GM12878 (cell line): ENCODE measurements around the gene FALEC. TPM values are rescaled to one million over a fixed set of nuclear protein-coding genes. Genes with fewer than 3 reads are reported as not detected.

Source experiments
- ATAC-seq: fragments of 200-7000 bp; cut with Tn5 transposase; 3 replicates; pipeline ENCODE4 v1.9.1; 2020; ENCODE audit warnings: mild to moderate bottlenecking, moderate library complexity
- BruUV-seq: library from RNA; stranded (reverse); fragments of 400-500 nt; replicated peaks from 2 replicates; lab custom pipeline; 2021; lab: Mats Ljungman, UMichigan
- CTCF ChIA-PET: fragments of 300-600 bp; sonication (Branson Sonifier 250); formaldehyde crosslinking; extraction: SDS; loops from one replicate; lab custom pipeline; 2021; ENCODE audit warnings: inconsistent platforms; lab: Yijun Ruan, JAX
- POLR2A ChIA-PET: fragments of 350-600 bp; formaldehyde crosslinking; extraction: SDS; loops from one replicate; lab custom pipeline; 2021; ENCODE audit warnings: inconsistent platforms; lab: Charles Lee
- RAD21 ChIA-PET: fragments of 300-600 bp; sonication (Branson Sonifier 250); formaldehyde crosslinking; loops from one replicate; lab custom pipeline; 2023; ENCODE audit warnings: antibody characterized with exemption; ENCODE audit not compliant: unreplicated experiment; lab: Charles Lee
- SMC1A ChIA-PET: fragments of 300-600 bp; sonication (Branson Sonifier 250); formaldehyde crosslinking; loops from one replicate; lab custom pipeline; 2023; ENCODE audit not compliant: unreplicated experiment, uncharacterized antibody; lab: Charles Lee
- DNase-seq: peaks from one replicate; pipeline ENCODE4 v3.0.0-alpha.2; 2011; ENCODE audit warnings: low read depth, low spot score
- FAIRE-seq: peaks from 3 replicates; lab custom pipeline; 2011; peaks lifted over from hg19 to GRCh38; lab: Jason Lieb, UNC
- H2AFZ ChIP-seq: 2 replicates; pipeline ENCODE4 v1.6.0; 2011; ENCODE audit warnings: low read depth, low read length, control low read depth; ENCODE audit not compliant: control insufficient read depth
- H3K27ac ChIP-seq: 2 replicates; pipeline ENCODE4 v1.5.1; 2011; ENCODE audit warnings: control low read depth; ENCODE audit not compliant: control insufficient read depth, insufficient read depth
- H3K27me3 ChIP-seq, 2 experiments: replicated peaks in 1 of 2; 2 replicates each; pipeline versions ENCODE4 v1.6.0 to v1.6.1; 2011; ENCODE audit warnings: low read length in 1 of 2; ENCODE audit not compliant: control insufficient read depth in 2 of 2, insufficient read depth in 2 of 2
- H3K36me3 ChIP-seq, 2 experiments: 2 replicates each; pipeline ENCODE4 v1.5.1; 2011; ENCODE audit warnings: low read length in 1 of 2; ENCODE audit not compliant: control insufficient read depth in 2 of 2, insufficient read depth in 2 of 2
- H3K4me1 ChIP-seq: 2 replicates; pipeline ENCODE4 v1.6.1; 2011; ENCODE audit warnings: mild to moderate bottlenecking, low read length, moderate library complexity, mixed read lengths; ENCODE audit not compliant: control insufficient read depth, insufficient read depth
- H3K4me2 ChIP-seq: 2 replicates; pipeline ENCODE4 v1.6.0; 2011; ENCODE audit warnings: control low read depth; ENCODE audit not compliant: control insufficient read depth, insufficient read depth
- H3K4me3 ChIP-seq: fragments of 200-600 bp; sonication (generic); 2 replicates; pipeline ENCODE4 v1.5.1; 2016
- H3K79me2 ChIP-seq: 2 replicates; pipeline ENCODE4 v1.6.0; 2011; ENCODE audit warnings: low read length; ENCODE audit not compliant: control insufficient read depth, insufficient read depth
- H3K9ac ChIP-seq: 2 replicates; pipeline ENCODE4 v1.8.0; 2011; ENCODE audit warnings: low read length, control low read depth, mixed read lengths; ENCODE audit not compliant: control insufficient read depth, insufficient read depth
- H3K9me3 ChIP-seq: replicated peaks from 3 replicates; pipeline ENCODE4 v1.5.1; 2011; ENCODE audit warnings: mild to moderate bottlenecking, low read length; ENCODE audit not compliant: control insufficient read depth, insufficient read depth
- H4K20me1 ChIP-seq: 2 replicates; pipeline ENCODE4 v1.6.0; 2011; ENCODE audit not compliant: control insufficient read depth, insufficient read depth
- ASH2L ChIP-seq: fragments of 300-600, 200-600 bp; sonication (generic); IDR thresholded peaks from 2 replicates; pipeline ENCODE4 v1.6.1; 2017; ENCODE audit warnings: low read depth, mild to moderate bottlenecking, borderline replicate concordance
- CEBPB ChIP-seq, 2 experiments: fragments of 150-350 bp in 1 of 2; IDR thresholded peaks; 2 replicates each; pipeline ENCODE4 v1.6.1; 2012 to 2014; ENCODE audit warnings: low read depth in 2 of 2, low read length in 2 of 2, borderline replicate concordance in 1 of 2, inconsistent platforms in 1 of 2
- FOXM1 ChIP-seq: IDR thresholded peaks from 2 replicates; pipeline ENCODE4 v1.6.1; 2012; ENCODE audit warnings: low read depth, mild to moderate bottlenecking, inconsistent platforms, low read length, moderate library complexity
- HDGF ChIP-seq: fragments of 450-650 bp; IDR thresholded peaks from 2 replicates; pipeline ENCODE4 v1.6.1; 2016; ENCODE audit warnings: antibody characterized with exemption
- MLLT1 ChIP-seq: fragments of 450-650 bp; IDR thresholded peaks from 2 replicates; pipeline ENCODE4 v1.6.1; 2016; ENCODE audit warnings: mild to moderate bottlenecking
- MXI1 ChIP-seq: fragments of 150-350 bp; IDR thresholded peaks from 2 replicates; pipeline ENCODE4 v1.6.1; 2011; ENCODE audit warnings: low read depth, mild to moderate bottlenecking, inconsistent platforms, low read length, improper control_type of control experiment
- MYB ChIP-seq: fragments of 150-350 bp; IDR thresholded peaks from 2 replicates; pipeline ENCODE4 v1.6.1; 2014; ENCODE audit warnings: mild to moderate bottlenecking, low read depth, low read length, borderline replicate concordance
- MYC ChIP-seq: IDR thresholded peaks from 2 replicates; pipeline ENCODE4 v1.6.1; 2011; ENCODE audit warnings: mild to moderate bottlenecking, low read length, moderate library complexity, inconsistent platforms; ENCODE audit not compliant: insufficient read depth, insufficient replicate concordance, insufficient read length, severe bottlenecking
- NFXL1 ChIP-seq: fragments of 450-650 bp; IDR thresholded peaks from 2 replicates; pipeline ENCODE4 v1.6.1; 2017; ENCODE audit warnings: antibody characterized with exemption, mild to moderate bottlenecking, borderline replicate concordance
- NFYB ChIP-seq: IDR thresholded peaks from 2 replicates; pipeline ENCODE4 v1.6.1; 2011; ENCODE audit warnings: low read depth, mild to moderate bottlenecking, low read length, improper control_type of control experiment, moderate library complexity; ENCODE audit not compliant: insufficient read depth
- TAF1 ChIP-seq: IDR thresholded peaks from 2 replicates; pipeline ENCODE4 v1.6.1; 2011; ENCODE audit warnings: mild to moderate bottlenecking, low read depth, low read length, borderline replicate concordance
- TCF12 ChIP-seq: IDR thresholded peaks from 2 replicates; pipeline ENCODE4 v1.6.1; 2011; ENCODE audit warnings: low read depth, mild to moderate bottlenecking, low read length
- ZNF622 ChIP-seq: fragments of 450-650 bp; IDR thresholded peaks from 2 replicates; pipeline ENCODE4 v1.6.1; 2017; ENCODE audit warnings: mild to moderate bottlenecking, inconsistent platforms
- WGBS: methylation state at CpG from one replicate; pipeline ENCODE4 v1.1.6; 2016; ENCODE audit warnings: low lambda C conversion rate; ENCODE audit not compliant: insufficient replicate concordance, insufficient coverage; ENCODE audit errors: missing lambda C conversion rate; 5-methylcytosine and 5-hydroxymethylcytosine counted together
- in situ Hi-C: fragments of 300-500 bp; cut with MboI; formaldehyde crosslinking; loops from 9 replicates; pipeline ENCODE4 v1.14.3; 2018; ENCODE audit warnings: mixed read lengths
- intact Hi-C: fragments of 100-400 bp; cut with micrococcal nuclease; formaldehyde crosslinking; loops from one replicate; pipeline ENCODE4 v1.14.2; 2022; ENCODE audit not compliant: unreplicated experiment
- polyA plus RNA-seq, 11 experiments: library from polyadenylated mRNA; depleted of rRNA in 4 of 11; unstranded in 6 of 11; stranded (reverse) in 5 of 11; fragments of >200 nt; fragmentation: Nextera tagmentation in 4 of 11; fragmentation: Illumina TruSeq in 1 of 11; extraction: Ambion mirVana in 4 of 11; extraction: Trizol in 1 of 11; gene quantifications; 1 replicate in 1 of 11; 2 replicates in 10 of 11; pipeline versions ENCODE4 v1.2.1 to v1.2.3, GENCODE V29; 2011 to 2016; ENCODE audit warnings: inconsistent platforms in 2 of 11, missing spikeins in 2 of 11, low read depth in 1 of 11
- total RNA-seq, 4 experiments: library from RNA; depleted of rRNA in 3 of 4; stranded (reverse); fragments of >200 nt in 3 of 4; fragmentation: Illumina TruSeq in 1 of 4; extraction: Trizol in 1 of 4; gene quantifications; 2 replicates each; pipeline versions ENCODE4 v1.2.1 to v1.2.3, GENCODE V29; 2013 to 2021

FALEC gene
- total and polyA plus RNA-seq, 10 of the 15 experiments (the other 5 are each of a cell fraction or from before 2014, with no cell fraction given), result 0.21 to 0.71 (median 0.32) TPM; not detected in 3

DNA sequence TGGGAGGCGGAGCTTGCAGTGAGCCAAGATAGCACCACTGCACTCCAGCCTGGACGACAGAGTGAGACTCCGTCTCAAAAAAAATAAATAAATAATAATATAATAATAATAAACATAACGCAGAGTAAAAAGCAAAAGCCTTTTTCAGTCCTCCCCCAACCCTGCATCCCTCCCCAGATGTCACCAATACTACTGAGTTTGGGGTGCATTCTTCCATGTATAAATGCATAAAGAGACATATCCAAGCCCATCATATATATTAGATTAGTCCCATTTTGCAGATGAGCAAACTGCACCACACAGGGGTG lies 32.7 kb downstream of the FALEC start:
- Histone ChIP-seq H3K27ac (no peak overlapping the region), H3K79me2 (no peaks in the 10 kb centered on the region), H3K4me3 (peak overlapping the region; percentile 65; the same call in 1 of the 2 replicates), H3K4me1 (peaks cover 3% of the 10 kb centered on the region; the same call in 1 of the 2 replicates), H3K27me3 (no peaks in the 10 kb centered on the region; a peak in 1 of 4 replicates), H2AFZ (peak overlapping the region; percentile 48), H3K36me3 (no peaks in the 10 kb centered on the region), H3K9me3 (no peaks in the 10 kb centered on the region), H3K4me2 (peak overlapping the region; percentile 88), H3K9ac (no peak overlapping the region), H4K20me1 (no peaks in the 10 kb centered on the region)
- RAD21 ChIA-PET, result no interaction called here
- intact Hi-C loops, result no loop called here
- ATAC-seq, result no peak
- no peak for FAIRE-seq
- SMC1A ChIA-PET, result interaction anchor here (0.7 to 1.4 kb wide), 4 partner anchors 12 to 278 kb away, joined by 3 to 7 read pairs (median 3); partner anchors contain the start of gene FALEC
- WGBS, result 83% methylated on average over 4 of the region's 4 CpGs
- BruUV-seq, result no TSS peak
- in situ Hi-C loops, result no loop called here
- no peak for DNase-seq
- POLR2A ChIA-PET, result interaction anchor here (1.1 kb wide), 1 partner anchor 10 kb away, joined by 3 read pairs; no protein-coding TSS in a partner anchor
- no peak for TF ChIP-seq ASH2L
- TF ChIP-seq ZNF622, result no peak
- CTCF ChIA-PET, result interaction anchor here (0.9 to 1.3 kb wide), 3 partner anchors 11 to 127 kb away, joined by 3 read pairs; no protein-coding TSS in a partner anchor

DNA sequence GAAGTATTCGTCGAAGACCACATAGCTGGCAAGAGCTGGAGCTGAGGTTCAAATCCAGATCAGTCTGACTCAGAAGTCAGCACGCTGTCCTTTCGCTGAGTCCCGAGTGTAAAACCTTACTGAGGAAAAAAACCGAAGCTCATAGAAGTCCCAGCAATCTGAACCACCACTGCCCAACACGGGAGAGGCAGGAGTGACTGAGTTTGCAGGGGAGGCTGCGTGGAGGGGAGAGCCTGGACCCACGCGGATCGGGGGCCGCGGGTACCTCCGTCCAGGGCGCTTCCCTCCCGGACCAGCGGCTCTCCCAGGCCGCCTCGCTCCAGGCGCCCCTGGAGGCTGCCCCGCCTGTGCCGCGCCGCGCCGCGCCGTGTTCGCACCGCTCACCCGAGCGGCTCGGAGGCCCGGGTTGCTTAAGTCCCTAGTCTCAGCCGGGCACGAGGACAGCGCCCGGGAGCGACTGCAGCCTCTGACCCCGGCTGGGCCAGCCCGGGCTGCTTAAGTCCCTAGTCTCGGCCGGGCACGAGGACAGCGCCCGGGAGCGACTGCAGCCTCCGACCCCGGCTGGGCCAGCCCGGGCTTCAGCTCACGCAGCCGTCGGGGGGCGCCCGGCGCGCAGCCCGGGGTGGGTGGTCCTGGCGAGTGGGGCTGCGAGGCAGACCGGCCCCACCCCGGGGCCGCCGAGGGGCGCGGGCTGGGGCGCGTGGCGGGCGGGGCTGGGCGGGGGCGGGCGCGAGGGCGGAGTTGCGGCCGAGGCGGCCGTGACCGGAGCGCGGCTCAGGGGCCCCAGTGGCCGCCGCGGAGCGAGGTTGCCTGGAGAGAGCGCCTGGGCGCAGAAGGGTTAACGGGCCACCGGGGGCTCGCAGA lies 33.3 kb downstream of the FALEC start, which contains the start of gene ADAMTSL4:
TSS of gene ADAMTSL4 (plus strand) at position 777 of the 864 bp plus-strand sequence. CDS start 2,881 bp downstream, outside the sequence.
- POLR2A ChIA-PET, result interaction anchor here (1.1 kb wide), 1 partner anchor 10 kb away, joined by 3 read pairs; no protein-coding TSS in a partner anchor
- TF ChIP-seq TAF1, result no peak
- TF ChIP-seq TCF12, result no peak
- no peak for TF ChIP-seq NFYB
- no peak for TF ChIP-seq FOXM1
- TF ChIP-seq MXI1, result no peak
- no peak for TF ChIP-seq MLLT1
- TF ChIP-seq CEBPB (IDR thresholded peaks at IDR 0.05; ENCODE audit: borderline replicate concordance in 1 of 2, low read depth in 2 of 2, low read length in 2 of 2), result no peak
- no peak for TF ChIP-seq NFXL1
- no peak for TF ChIP-seq HDGF
- no peak for TF ChIP-seq MYC
- TF ChIP-seq MYB, result no peak

More for the DNA sequence above, 33.3 kb downstream of the FALEC start, which contains the start of gene ADAMTSL4:
- no peaks in the 10 kb centered on the region for H3K36me3 ChIP-seq
- H3K4me3 ChIP-seq, result peak within 1 kb of the TSS; percentile 65
- peaks cover 3% of the 10 kb centered on the region; the same call in 1 of the 2 replicates for H3K4me1 ChIP-seq
- SMC1A ChIA-PET, result interaction anchor here (1.0 to 1.4 kb wide), 3 partner anchors 12 to 33 kb away, joined by 3 to 7 read pairs (median 3); partner anchors contain the start of gene FALEC
- H4K20me1 ChIP-seq, result no peaks in the 10 kb centered on the region
- DNase-seq (no peak), FAIRE-seq (no peak), ATAC-seq (peak; percentile 81)
- H3K9ac ChIP-seq, result no peak within 1 kb of the TSS
- peak within 1 kb of the TSS; percentile 48 for H2AFZ ChIP-seq
- CTCF ChIA-PET, result interaction anchor here (0.9 to 2.9 kb wide), 4 partner anchors 11 to 126 kb away, joined by 3 to 14 read pairs (median 3); no protein-coding TSS in a partner anchor
- no peaks in the 10 kb centered on the region for H3K9me3 ChIP-seq
- H3K27me3 ChIP-seq, result no peaks in the 10 kb centered on the region; a peak in 1 of 4 replicates
- BruUV-seq, result no TSS peak
- in situ Hi-C loops, result no loop called here
- 1% methylated on average over 69 of the region's 91 CpGs for WGBS
- H3K27ac ChIP-seq, result no peak within 1 kb of the TSS
- H3K79me2 ChIP-seq, result no peaks in the 10 kb centered on the region
- RAD21 ChIA-PET, result no interaction called here
- intact Hi-C loops, result no loop called here
- H3K4me2 ChIP-seq, result peak within 1 kb of the TSS; percentile 88
